ENCODE data around the gene ABCC1. TPM values are rescaled to one million over a fixed set of nuclear protein-coding genes. Genes with fewer than 3 reads are reported as not detected.
"Not testable (repeated sequence)": the region's sequence is repeated elsewhere in the genome, so short reads cannot be mapped to it uniquely, and the experiment has no call there.

Gene ABCC1
- total RNA-seq, 1 donor from 2014 or later, result 16.6 TPM

DNA sequence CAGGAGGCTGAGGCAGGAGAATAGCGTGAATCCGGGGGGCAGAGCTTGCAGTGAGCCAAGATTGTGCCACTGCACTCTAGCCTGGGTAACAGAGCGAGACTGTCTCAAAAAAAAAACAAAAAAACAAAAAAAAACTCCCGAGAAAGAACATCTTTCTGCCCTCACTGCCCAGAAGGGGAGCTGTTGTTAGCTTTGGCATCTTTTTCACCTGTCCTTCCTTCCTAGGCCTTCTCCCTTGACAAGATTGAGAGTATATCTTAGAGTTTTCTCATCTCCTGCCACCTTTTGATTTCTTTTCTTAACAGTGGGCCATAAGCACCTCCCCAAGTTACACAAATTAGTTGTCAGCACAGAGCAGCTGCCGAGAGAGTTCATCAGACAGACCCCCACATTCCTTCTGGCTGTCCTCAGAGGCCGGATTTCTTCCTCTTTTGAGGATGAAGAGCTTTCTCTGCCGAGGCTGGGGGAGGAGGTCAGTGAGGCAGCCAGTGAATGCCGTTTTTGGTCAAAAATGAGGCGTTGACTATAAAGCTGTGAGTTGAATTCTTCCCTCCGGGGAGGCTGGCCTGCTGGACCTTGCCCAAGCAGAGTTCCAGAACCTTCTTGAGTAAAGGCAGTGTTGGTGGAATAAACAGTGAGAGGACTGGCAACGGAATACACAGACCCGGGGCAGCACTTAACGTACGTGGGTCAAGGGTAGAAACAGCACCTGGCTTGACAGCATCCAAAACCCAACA is 146.9 kb downstream of the ABCC1 start:
- no peak for DNase-seq (ENCODE audit: low spot score)
- intact Hi-C loops (cut with DNase I), result no loop called here

DNA sequence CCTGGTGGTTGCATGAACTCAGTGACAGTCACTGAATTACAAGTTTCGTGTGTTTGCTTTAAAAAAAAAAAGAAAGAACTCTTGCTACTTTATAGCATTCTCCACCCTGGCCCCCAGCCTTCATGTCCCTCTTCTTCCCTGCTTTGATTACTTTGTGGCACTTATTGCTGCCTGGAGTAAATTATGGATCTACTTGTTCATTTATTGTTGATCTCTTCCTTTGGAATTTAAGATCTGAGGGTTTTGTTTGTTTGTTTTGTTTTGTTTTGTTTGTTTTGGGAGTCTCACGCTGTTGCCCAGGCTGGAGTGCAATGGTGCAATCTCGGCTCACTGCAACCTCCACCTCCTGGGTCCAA is 147.4 kb downstream of the ABCC1 start:
- intact Hi-C loops (cut with DNase I), result no loop called here
- DNase-seq (ENCODE audit: low spot score), result no peak

DNA sequence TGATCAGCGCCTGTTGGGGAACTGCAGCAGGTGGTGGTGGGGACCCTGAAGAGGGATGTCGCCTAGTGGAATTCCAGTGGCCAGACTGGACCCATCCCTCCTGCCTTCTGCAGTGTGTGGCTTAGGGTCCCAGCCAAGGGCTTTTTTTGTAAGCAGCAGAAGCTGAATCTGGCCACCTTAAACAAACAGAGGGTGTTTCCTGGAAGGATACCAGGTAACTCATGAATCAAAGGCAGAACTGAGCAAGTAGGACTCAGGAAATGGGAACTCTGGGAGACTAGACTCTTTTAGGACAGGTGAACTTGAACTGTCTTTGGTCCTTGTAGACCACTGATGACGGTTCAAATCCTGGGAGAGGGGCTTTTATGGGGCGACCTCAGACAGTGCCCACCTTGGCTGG is 149.9 kb downstream of the ABCC1 start:
- no peak for DNase-seq (ENCODE audit: low spot score)
- intact Hi-C loops (cut with DNase I), result no loop called here

DNA sequence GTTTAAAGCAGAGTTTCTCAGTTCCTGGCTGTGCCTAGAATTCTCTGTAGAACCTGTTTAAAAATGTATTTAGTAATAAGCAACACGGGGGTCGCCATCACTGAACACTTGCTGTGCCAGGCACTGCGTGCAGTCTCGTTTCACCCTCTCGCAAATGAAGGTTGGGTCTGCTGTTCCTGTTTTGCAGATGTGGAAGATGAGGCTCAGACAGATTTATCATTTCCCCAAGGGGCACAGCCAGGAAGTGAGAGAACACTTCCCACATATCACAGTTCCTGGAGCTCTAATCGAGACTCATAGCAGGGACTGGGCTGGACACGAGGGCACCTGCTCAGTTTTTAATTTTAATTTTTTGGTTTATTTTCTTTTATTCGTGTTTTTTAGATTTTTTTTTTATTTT is 151.2 kb downstream of the ABCC1 start:
- DNase-seq (ENCODE audit: low spot score), result no peak
- intact Hi-C loops (cut with DNase I), result no loop called here

DNA sequence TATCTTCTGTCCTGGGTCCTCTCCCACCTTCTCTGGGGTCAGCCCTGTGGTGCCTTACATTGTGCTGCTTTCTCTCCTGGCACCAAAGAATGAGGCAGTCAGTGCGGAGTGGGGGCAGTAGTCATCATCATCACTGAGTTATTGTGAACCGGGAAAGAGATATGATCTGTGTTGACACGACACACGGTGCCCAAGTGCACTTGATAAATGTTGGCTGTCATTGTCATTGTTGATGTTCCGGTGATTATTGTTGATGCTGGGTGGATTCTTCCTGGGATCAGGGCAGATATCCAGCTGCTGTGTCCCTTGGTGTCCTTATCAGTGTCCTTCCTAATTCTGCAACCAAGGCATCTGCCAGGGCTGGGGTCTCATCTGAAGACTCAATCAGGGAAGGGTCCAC is 152.2 kb downstream of the ABCC1 start:
- intact Hi-C loops (cut with DNase I), result no loop called here
- no peak for DNase-seq (ENCODE audit: low spot score)

DNA sequence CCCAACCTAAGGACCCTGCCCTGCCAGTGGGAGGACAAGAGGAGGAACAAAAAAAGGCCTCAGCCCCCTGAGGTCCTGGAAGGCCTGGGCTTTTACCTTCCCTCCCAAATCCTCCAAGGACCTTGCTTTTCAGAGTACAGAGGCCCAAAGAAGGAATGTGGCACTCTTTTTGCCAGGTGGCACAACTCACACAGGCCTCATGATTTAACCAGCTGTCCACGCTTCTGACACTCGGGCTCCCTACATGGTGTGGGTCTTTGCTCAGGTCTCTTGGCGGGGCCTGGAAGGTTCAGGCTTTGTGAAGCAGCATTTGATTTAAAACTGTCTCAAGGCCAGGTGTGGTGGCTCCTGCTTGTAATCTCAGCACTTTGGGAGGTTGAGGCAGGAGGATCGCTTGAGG is 153.3 kb downstream of the ABCC1 start:
- intact Hi-C loops (cut with DNase I), result no loop called here
- no peak for DNase-seq (ENCODE audit: low spot score)

DNA sequence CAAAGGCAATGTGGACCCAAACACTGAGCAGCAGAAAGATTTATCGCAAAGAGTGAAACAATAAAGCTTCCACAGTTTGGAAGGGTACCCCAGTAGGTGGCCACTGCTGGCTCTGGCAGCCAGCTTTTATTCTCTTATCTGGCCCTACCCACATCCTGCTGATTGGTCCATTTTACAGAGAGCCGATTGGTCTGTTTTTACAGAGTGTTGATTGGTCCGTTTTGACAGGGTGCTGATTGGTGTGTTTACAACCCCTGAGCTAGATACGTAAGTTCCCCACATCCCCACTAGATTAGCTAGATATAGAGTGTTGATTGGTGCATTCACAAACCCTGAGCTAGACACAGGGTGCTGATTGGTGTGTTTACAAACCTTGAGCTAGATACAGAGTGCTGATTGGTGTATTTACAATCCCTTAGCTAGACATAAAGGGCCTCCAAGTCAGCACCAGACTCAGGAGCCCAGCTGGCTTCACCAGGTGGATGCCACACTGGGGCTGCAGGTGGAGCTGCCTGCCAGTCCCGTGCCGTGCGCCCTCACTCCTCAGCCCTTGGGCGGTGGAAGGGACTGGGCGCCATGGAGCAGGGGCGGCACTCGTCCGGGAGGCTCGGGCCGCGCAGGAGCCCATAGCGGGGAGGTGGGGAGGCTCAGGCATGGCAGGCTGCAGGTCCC is 154.9 kb downstream of the ABCC1 start:
- intact Hi-C loops (cut with DNase I), result not testable (repeated sequence)

DNA sequence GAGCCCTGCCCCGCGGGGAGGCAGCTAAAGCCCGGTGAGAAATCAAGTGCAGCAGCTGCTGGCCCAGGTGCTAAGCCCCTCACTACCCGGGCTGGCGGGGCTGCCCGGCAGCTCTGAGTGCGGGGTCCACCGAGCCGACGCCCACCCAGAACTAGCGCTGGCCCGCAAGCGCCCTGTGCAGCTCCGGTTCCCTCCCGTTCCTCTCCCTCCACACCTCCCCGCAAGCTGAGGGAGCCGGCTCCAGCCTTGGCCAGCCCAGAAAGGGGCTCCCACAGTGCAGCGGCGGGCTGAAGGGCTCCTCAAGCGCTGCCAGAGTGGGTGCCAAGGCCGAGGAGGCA is 155.4 kb downstream of the ABCC1 start:
- intact Hi-C loops (cut with DNase I); DNase-seq (ENCODE audit: low spot score): not testable (repeated sequence)

More for the DNA sequence above, 154.9 kb downstream of the ABCC1 start:
- not testable (repeated sequence) for DNase-seq (ENCODE audit: low spot score)

DNA sequence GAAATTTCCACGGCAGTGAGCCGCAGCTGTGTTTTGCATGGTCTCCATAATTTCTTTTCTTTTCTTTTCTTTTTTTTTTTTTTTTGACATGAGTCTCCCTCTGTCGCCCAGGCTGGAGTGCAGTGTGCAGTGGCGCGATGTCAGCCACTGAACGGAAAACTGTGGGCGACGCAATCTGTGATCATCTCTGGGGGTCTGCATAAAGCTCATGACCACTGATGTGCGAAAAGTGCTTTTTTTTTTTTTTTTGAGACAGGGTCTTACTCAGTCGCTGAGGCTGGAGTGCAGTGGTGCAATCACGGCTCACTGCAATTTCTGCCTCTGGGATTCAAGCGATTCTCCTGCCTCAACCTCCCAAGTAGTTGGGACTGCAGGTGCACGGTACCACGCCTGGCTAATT is 156.2 kb downstream of the ABCC1 start:
- intact Hi-C loops (cut with DNase I), result no loop called here

DNA sequence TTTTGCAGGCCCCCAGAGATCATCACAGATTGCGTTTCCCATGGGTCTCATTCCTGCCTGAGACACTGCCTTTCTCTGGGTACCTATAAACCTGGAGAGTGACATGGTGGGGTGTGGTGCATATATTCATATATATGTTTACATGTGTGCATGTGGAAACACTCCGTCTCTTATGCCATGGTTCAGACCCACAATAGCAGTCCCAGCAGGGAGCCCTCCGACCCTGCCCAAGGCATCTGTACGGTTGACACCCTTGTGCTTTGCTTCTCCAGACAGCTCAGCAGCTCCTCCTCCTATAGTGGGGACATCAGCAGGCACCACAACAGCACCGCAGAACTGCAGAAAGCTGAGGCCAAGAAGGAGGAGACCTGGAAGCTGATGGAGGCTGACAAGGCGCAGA is 157.1 kb downstream of the ABCC1 start:
- DNase-seq (ENCODE audit: low spot score), result no peak
- intact Hi-C loops (cut with DNase I), result no loop called here

More for the DNA sequence above, 156.2 kb downstream of the ABCC1 start:
- DNase-seq (ENCODE audit: low spot score), result no peak

DNA sequence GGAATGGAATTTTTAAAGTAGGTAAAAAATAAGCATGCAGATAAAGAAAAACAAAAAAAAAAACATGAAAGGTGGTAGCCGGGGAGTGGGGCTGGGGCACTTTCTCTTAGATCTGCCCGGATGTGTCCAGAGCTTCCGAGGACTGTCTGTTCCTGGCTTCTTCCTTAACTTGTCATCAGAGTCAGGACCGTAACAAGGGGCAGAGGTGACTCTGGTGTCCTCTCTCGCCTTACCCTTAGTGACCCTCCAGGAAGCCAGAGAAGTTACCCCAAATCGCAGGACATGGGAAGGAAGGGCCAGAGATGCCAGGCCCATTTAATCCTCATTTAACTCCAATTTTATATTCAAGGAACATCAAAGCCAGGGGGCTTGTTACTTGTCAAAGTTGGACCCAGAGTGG is 158.4 kb downstream of the ABCC1 start:
- intact Hi-C loops (cut with DNase I), result no loop called here
- no peak for DNase-seq (ENCODE audit: low spot score)

DNA sequence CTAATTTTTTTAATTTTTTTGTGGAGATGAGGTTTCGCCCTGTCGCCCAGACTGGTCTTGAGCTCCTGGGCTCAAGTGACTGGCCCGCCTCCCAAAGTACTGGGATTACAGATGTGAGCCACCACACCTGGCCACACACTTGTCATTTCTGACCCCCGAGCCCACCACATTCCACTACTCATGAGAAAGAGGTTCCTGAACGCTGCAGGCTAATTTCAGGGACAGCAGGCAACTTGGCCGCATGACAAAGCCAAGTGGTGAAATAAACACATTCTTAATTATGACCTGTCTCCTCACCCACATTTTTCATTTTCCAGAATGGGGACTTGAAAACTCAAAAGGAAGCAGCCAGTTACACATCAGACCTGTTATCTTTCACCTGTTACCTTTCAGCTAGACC is 159.3 kb downstream of the ABCC1 start:
- no peak for DNase-seq (ENCODE audit: low spot score)
- intact Hi-C loops (cut with DNase I), result no loop called here

DNA sequence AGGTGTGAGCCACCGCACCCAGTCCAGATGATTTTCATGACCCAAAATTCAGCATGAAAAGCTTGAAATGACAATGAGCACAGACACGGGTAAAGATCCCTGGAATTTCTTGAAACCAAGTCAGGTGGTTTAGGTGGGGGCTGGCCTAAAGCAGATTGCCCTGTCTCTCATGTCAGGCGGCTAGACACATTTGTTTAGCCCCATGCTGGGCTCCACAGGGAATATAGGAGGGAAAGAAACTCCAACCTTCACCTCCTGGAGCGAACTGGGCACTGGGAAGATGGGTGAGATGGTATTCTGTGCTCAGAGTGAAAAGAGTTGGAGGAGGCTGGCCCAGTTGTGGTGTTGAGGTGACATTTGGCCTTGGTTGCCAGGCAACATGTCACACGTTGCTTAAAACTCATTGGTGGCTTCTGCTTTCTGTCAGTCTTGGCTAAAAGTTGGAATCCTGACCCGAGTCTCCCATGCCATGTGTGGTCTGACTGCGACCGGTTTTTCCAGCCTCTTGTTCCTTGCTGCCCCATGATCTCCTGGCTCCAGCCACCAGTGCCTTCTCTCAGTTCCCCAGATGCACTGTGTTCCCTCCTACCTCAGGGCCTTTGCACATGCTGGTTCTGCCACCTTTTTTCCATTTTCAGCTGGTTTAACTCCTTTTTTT is 160.2 kb downstream of the ABCC1 start:
- DNase-seq (ENCODE audit: low spot score), result no peak
- intact Hi-C loops (cut with DNase I), result no loop called here

DNA sequence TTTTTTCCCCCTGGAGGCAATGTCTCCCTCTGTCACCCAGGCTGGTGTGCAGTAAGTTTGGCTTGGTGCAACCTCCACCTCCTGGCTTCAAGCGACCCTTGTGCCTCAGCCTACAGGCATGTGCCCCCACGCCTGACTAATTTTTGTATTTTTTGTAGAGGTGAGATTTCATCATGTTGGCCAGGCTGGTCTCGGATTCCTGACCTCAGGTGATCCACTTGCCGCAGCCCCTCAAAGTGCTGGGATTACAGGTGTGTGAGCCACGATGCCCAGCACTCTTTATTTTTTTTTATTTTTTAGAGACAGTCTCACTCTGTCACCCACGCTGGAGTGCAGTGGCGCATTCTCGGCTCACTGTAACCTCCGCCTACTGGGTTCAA is 160.7 kb downstream of the ABCC1 start:
- intact Hi-C loops (cut with DNase I), result no loop called here
- DNase-seq (ENCODE audit: low spot score), result no peak

DNA sequence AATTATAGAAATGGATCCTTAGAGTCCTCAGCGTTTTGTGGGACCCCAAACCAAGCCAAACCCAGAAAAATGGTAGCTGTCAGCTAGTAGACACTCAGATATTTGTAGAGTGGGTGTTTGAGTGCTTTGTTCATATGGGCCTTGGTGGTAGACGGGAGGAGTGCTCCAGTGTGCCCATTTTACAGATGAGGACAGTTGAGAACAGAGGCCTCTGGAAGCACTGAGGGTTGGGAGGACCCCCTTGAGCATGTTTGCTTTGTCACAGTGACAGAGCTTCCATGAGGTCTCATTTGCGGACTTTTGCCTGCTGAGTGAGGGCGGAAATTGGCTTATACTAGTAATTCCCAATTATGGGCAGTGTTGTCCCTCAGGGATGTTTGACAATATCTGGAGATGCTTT is 162.2 kb downstream of the ABCC1 start:
- intact Hi-C loops (cut with DNase I), result no loop called here
- DNase-seq (ENCODE audit: low spot score), result no peak

DNA sequence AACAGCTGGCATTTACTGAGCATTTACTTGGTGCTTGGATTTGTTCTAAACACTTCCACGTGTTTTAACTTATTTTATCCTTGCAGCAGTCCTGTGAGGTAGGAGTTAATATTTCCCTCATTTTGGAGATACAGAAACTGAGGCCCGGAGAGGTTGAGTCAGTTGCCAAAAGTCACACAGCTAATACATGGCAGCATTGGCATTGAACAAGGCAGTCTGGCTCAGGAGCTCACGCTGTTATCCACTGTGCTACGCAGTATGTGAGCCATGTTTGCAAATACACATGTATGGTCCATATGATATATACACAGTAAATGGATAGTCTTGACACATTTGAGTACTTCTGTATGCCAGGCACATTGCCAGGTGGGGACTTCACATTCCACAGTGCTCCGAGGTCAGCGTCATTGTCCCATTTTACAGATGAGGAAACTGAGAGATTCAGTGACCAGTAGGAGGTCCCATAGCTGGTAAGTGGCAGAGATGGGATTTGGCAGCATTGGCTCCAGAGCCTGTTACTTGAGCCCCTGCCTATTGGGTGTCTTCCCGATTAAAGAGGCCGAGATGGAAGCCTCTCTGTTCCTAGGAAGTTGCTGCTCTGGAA is 163.1 kb downstream of the ABCC1 start:
- intact Hi-C loops (cut with DNase I), result no loop called here
- no peak for DNase-seq (ENCODE audit: low spot score)

DNA sequence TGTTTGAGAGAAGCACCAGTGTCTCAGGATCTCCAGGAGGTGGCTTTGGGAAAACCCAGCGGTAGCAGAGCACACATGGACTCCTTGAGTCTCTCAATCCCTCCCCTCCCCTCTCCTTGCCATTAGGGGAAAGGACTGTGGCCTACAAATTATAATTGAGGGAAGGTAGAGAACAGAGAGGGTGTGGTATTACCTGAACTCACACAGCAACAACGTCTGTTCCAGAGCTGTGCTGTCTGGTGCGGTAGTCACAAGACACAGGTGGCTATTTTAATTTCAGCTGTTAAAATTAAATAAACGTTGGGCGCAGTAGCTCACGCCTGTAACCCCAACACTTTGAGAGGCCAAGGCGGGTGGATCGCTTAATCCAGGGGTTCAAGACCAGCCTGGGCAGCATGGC is 163.7 kb downstream of the ABCC1 start:
- DNase-seq (ENCODE audit: low spot score), result no peak
- intact Hi-C loops (cut with DNase I), result no loop called here

DNA sequence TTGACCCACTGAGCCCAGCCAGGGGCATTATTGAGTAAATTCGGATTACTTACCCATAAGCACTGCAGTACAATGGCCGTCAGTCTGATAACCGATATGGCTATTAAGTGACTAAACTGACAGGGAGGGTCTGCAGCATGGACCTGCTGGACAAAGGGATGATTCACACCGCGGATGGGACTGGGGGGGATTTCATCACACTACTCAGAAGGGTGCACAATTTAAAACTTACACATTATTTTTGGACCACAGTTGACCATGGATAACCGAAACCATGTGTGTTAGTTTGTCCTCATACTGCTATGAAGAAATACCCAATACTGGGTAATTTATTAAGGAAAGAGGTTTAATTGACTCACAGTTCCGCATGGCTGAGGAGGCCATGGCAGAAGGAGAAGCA is 167.4 kb downstream of the ABCC1 start:
- no peak for DNase-seq (ENCODE audit: low spot score)
- intact Hi-C loops (cut with DNase I), result no loop called here

DNA sequence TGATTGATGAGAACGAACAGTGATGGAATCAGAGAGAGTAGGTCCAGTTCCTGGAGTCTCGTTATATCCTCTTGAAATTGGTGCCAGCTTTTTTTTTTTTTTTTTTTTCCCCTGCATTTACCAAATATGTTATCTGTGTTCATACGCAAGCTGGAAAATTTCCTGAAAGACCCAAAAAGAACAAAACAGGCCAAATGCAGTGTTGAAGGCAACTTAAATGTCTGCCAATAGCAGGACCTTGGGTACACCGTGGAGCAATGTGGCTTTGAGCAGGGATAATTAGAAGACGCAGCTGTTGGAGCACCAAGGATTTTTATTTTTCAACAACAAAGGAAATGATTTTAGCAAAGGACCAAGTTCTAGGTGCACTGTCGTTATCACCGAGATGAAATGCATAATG is 168.9 kb downstream of the ABCC1 start:
- intact Hi-C loops (cut with DNase I), result no loop called here
- DNase-seq (ENCODE audit: low spot score), result no peak

DNA sequence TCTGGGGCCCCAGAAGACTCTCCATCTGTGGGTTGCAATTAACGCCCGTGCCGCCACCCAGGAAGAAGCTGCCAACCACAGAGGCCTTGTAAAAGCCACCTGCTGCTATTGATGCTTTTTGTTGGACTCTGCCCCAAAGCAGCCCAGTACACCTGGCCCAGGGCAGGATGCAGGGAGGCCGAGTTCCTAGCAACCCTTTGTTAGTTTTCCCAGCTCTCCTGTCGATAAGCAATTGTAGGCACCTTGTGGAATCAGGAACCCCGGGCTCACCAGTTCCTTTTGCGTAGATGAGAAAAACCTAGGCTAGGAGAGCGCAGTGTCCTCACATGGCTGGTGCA is 170.6 kb downstream of the ABCC1 start:
- DNase-seq (ENCODE audit: low spot score), result no peak
- intact Hi-C loops (cut with DNase I), result no loop called here

Measured in cardiac septum (tissue), 1 donor.